HG03135 (cell line): ENCODE results near the gene FAM229B.
"Not testable (repeated sequence)": the region's sequence is repeated elsewhere in the genome, so short reads cannot be mapped to it uniquely, and the experiment has no call there.

ENCODE experiments used
- ATAC-seq: cut with Tn5 transposase; IDR thresholded peaks from one replicate; pipeline ENCODE4 v1.9.1; 2021; ENCODE audit warnings: mild to moderate bottlenecking, moderate library complexity; ENCODE audit not compliant: unreplicated experiment

FAM229B gene, protein sequence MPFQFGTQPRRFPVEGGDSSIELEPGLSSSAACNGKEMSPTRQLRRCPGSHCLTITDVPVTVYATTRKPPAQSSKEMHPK

GRCh38 chr6:112087136-112087911 lies at the start of gene FAM229B, which contains the start of gene TUBE1:
TSS of gene FAM229B (plus strand) at chr6:112087591. CDS start at chr6:112099284, 11,693 bp downstream.
TSS of gene TUBE1 (minus strand) at chr6:112087482. CDS start at chr6:112087434, 48 bp downstream.
- ATAC-seq, result peak; percentile 98

- ATAC-seq, result no peak
Measured at GRCh38 chr6:112037783-112038216, 49.6 kb upstream of the FAM229B start.

DNA sequence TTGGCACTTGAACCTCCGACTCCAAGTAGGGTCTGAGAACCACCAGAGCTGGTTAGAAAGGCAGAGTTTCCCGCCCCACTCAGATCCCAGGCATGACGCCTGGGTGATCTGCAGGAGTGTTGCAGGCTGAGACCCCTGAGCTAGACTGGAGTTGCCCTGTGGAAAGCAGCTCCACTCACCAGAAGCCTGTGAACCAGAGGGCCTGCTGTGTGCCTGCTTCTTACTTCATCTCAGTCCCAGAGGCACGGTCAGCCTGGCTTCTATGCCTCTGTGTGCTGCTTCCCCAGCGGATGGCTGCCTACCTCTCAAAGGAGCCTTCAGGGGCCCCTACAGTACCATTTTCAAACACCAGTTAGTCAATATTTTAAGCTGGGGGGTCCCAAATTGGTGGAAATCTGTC lies 49.1 kb upstream of the FAM229B start:
- no peak for ATAC-seq

- no peak for ATAC-seq
Measured at GRCh38 chr6:112038756-112039430, 48.5 kb upstream of the FAM229B start.

- ATAC-seq, result no peak
Measured at GRCh38 chr6:112039431-112039770, 48.0 kb upstream of the FAM229B start.

GRCh38 chr6:112040956-112041355 lies 46.4 kb upstream of the FAM229B start:
- ATAC-seq, result no peak

DNA sequence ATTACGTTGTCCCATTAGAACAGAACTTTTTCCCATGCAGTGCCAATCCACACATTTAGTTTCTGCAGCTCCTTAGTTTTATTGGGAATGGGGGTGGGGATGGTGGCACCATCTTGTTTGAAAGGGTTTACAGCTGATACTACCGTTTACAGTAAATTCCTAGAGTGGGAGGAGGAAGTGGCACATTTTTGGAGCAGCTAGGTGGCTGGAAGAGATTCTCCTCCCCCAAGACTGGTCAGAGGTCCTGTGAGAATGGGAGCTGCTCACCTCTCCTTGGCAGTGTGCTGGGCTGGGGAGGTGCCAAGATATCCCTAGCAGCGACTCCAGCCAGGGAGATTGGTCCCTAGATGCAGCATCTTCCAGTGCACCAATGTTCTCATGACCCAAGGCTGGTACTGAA lies 45.9 kb upstream of the FAM229B start:
- ATAC-seq, result no peak

DNA sequence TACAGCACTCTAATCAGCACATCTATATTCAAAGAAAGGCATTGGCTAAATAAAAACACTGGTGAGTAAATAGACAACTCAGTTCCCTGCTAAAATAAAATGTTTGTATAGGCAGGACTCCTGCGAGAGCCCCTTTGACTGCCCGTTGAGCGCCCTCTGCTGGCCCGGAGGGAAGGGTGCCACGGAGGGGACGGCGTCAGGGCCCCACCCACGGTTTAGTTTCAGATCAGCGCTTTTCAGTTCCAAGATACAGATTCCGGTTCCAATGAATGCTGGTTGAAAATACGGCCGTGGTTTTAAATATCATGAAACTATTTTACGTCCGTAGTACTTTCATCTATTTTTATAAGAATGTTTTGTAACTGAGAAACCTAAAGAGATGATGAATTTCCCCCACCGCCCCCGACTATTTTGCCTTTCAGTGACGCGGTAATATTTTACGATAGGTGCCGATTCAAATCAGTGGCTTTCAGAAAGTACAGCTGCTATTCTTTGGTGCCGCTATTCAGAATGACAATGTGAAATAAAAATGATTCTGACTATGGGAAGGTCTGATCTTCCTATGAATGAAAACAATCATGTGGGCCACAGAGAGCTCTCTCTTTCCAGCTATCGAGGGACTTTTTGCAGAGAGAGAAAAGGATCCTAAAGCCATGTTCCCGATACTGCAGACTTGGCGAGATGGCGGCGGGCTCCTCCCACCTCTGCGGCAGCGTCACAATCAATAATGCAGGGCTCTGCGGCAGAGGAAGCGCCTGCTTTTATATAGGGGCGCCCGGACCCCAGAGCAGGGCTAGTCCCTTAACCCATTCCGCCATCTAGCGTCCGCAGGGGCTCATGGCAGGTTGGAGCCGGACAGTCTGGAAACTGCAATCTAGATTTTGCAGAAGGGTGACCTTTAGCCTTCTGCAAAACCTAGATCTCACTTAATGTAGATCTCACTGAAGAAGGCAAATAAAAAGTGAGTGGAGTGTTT lies 44.1 kb upstream of the FAM229B start:
- peak; percentile 92 for ATAC-seq

- no peak for ATAC-seq
Measured at GRCh38 chr6:112044196-112044595, 43.2 kb upstream of the FAM229B start.

DNA sequence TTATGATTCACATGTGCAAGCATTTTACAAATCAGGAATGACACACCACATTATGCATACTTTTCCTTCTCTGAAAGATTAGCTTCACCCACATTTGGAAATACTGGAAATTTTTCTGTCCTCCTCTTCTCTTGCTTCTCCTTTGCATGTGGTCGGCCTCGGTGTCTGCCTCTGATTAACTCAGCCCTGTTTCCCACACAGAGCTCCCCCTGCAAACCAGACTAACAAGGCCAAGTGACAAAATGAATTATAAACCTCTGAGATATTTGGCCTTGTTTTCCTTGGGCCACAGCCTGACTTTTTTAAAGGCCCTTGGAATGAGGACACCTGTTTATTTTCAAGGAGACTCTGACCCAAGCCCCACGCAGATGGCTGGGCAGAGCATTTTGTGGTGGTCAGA lies 42.5 kb upstream of the FAM229B start:
- no peak for ATAC-seq

DNA sequence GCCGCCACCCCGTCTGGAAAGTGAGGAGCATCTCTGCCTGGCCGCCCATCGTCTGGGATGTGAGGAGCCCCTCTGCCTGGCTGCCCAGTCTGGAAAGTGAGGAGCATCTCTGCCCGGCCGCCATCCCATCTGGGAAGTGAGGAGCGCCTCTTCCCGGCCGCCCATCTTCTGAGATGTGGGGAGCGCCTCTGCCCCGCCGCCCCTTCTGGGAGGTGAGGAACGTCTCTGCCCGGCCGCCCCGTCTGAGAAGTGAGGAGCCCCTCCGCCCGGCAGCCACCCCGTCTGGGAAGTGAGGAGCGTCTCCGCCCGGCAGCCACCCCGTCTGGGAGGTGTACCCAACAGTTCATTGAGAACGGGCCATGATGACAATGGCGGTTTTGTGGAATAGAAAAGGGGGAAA lies 39.9 kb upstream of the FAM229B start:
- ATAC-seq, result not testable (repeated sequence)

- no peak for ATAC-seq
Measured at GRCh38 chr6:112049026-112049799, 38.2 kb upstream of the FAM229B start.

DNA sequence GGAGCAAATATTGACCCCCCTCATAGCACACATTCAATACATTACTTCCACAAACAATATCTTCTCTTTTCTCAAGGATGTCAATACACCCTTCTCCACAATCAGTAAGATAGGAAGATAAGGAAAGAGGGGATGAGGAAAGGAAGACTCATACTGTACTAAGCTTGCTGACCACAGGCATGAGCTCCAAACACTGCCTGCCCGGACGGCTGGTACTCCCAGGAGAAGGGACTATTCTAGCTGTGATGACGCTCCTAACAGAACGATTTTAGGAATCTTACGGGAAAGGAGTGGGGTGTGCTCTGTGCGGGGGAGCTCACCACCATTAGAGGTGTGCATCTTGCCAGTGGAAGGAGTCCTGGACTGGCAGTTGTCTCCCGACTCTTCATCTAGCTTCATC lies 37.4 kb upstream of the FAM229B start:
- ATAC-seq, result no peak

GRCh38 chr6:112050429-112050828 lies 37.0 kb upstream of the FAM229B start:
- ATAC-seq, result no peak

GRCh38 chr6:112051251-112051740 lies 36.1 kb upstream of the FAM229B start:
- not testable (repeated sequence) for ATAC-seq

DNA sequence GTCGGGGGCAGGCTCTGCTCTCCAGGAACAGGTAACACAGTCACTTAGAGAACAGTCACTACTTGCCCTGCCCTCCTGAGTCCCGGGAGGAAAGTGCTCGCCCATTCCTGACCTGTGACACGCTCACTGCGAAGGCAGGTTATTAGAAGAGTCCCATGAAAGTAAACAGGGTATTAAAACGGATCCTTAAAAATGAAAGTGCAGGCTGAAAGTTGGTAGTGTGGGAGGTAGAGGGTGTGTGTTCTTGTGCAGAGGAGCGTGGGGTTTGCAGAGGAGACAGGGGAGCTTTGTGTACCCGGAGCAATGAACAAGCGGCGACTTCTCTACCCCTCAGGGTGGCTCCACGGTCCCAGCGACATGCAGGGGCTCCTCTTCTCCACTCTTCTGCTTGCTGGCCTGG lies 33.4 kb upstream of the FAM229B start, which contains the start of gene CCN6:
CCN6 (plus strand) TSS at position 104 of the 400 bp plus-strand sequence; CDS start at position 358, 254 bp downstream.
- ATAC-seq, result no peak

GRCh38 chr6:112054555-112055190 lies 32.7 kb upstream of the FAM229B start:
- no peak for ATAC-seq

DNA sequence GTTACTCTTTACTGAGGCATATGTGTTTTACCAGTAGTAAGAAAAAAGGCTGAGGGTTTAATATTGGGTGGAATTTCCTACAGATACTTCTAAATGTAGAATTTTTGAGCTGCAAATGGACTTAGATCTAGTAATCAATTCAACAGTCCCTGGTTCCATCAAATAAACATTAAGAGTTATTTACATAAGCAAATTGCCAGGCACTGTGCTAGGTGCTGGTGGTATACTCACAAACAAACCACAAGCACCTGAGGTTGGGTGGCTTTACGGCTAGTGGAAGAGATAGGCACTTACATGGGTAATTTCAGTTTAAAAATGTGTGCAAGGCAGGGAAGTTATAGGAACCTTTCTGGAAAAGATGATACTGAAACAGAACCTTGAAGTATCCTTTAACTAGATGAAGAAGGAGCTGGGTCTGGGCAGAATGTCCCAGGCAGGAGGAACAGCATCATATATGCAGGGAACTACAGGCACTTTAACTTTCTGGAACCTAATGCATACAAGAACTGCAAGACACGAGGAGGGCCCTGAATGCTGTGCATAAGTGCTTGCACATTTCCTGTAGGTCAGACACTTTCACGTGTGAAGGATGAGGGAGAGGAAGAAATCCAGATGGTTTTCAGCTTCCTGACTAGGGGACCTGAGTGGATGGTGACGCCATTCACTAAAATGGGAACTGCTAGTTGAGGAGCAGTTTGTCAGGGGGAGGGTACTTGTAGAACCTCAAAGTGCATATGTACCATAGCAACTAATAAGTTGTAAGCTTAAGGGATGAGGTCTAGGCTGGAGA lies 29.0 kb upstream of the FAM229B start:
- no peak for ATAC-seq

- no peak for ATAC-seq
Measured at GRCh38 chr6:112061605-112062004, 25.8 kb upstream of the FAM229B start.
